GM18511 (cell line): ENCODE results near the gene ARID4B.
"Not testable (repeated sequence)": the region's sequence is repeated elsewhere in the genome, so short reads cannot be mapped to it uniquely, and the experiment has no call there.

Source experiments
- ATAC-seq: cut with Tn5 transposase; IDR thresholded peaks from one replicate; pipeline ENCODE4 v1.9.1; 2021; ENCODE audit warnings: mild to moderate bottlenecking, moderate library complexity; ENCODE audit not compliant: unreplicated experiment

ARID4B gene

DNA sequence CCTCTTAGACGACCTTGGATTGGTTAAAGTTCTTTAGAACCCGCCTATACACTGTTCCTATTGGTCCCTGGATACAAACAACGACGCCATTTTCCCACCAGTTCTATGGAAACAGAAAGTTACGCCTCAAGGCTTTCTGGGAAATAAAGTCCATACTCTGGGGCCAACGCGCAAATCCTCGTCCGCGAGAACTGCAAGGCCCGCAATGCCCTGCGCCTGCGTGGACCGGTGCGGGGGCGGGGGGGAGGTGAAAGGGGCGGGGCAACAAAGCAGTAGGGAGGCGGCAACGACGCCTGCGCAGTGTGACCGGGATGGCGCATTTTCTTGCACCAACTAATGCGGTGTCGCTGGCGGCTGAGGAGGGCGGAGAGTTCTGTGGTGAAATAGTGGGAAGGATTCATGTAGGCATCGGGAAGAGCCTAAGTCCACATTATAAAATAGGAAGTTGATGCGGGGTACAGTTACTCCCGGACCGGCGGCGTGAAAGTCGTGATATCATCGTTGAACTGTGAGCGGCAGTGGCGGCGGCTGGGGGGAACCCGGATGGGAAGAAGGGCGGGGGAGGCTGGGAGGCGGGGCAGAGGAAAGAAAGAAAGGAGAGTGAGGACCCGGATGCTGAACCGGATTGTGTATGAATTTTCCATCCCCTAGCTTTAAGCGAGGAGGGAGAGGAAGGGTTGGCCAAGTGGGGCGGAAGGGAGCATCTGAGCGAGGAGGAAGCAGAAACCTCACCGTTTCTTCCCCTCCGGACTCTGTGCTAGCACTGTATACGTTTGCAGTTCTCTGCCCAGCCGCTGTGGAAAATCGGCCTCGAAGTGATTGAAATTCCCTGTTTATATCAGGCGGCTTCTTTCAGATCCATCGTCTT lies 526 bp upstream of the ARID4B start, which contains the start of gene GGPS1:
TSS of gene GGPS1 (plus strand) at position 300 of the 868 bp plus-strand sequence. CDS start 6,695 bp downstream, outside the sequence.
- ATAC-seq, result peak; percentile 63

DNA sequence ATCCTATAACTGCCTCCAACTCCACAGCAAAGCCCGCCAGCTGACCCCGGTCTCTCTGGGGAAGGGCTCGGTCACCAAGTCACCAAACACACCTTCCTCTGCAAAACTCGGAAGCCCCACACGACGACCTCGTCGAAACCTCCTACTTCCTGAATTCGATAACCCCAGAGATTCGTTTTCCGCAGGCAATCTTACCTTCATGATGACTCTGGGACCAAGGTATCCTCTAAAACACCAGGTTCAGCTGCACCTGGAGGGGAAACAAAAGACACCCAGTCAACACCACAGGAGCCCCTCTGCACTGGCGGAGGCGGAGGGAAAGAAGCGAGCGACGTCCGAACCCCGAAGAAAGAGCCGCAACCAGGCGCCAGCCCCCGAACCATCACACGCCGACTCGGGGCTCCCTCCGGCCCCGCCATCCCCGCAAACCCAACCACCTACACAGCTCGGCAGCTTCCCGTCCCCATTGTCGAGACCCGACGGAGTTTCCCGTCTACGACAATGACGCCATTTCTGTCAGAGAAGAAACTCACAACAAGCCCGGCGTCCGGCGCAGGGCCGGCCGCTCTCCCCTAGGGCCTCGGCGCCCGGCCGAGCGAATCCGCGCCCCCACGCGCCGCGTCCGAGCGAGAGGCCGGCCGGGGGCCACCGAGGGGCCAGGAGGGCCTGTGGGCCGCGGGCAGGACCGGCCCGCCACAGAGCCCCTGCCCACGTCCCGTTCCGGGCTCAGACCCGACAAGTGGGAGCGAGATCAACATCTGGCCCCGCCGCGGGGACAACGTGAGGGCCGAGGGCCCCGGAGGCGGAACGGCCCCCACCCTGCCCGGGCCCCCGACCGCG lies 1.0 kb downstream of the ARID4B start:
- ATAC-seq, result peak; percentile 24

- no peak for ATAC-seq
Observed at GRCh38 chr1:235325854-235326253, 2.1 kb downstream of the ARID4B start.

DNA sequence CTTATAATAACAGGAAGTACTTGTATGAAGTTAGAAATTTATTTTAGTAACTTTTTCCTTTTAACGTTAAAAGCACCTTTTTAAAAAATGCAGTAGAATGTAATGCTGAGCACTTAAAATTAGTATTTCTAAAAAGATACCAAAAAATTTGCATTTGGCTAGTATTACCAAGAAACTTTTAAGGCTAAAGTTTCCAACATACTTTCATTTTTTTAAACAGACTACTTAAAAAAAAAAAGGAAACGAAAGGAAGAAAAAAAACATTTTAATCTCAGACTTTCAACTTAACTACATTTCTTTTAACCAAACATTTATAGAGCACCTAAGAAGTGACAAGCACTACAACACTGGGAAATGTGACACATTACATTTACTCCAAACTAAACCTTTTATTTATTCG lies 2.8 kb downstream of the ARID4B start:
- ATAC-seq, result no peak

- no peak for ATAC-seq
Observed at GRCh38 chr1:235324296-235324695, 3.7 kb downstream of the ARID4B start.

DNA sequence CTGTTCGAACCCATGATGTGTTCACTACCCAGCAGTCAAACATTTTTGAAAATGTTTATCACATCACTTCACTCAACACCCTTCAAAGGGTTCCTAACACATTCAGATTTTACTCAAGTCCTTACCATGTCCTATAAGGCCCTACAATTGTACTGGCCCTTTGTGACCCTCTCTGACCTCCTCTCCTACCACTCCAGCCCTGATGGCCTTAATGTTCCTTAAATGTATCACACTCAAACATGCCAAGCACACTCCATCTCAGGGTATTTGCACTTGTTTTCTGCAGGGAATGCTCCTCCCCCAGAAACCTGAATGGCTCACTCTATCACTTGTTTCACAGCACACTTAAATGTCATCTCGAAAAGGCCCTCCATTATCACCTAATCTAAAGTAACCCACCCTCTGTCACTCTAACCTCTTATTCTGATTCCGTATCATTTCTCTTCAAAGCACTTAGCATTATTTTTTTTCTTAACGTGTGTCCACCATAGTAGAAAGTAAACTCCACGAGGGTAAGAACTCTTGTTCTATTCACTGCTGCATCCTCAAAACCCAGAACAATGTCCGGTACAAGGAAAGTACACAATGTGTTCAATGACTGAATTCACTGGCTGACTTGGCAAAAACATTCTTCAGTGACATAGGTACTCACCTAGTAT lies 7.3 kb downstream of the ARID4B start:
- ATAC-seq, result no peak

DNA sequence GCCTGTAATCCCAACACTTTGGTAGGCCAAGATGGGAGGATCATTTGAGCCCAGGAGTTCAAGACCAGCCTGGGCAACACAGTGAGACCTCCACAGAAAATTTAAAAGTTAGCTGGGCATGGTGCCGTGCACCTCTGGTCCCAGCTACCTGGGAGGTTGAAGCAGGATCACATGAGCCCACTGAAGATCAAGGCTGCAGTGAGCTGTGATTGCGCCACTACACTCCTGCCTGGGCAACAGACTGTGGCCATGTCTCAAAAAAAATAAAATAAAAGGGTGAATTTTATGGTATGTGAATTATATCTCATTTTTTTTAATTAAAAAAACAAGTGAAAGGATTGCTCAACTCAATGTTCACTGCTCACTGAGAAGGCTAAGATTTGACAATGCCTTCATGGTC lies 8.7 kb downstream of the ARID4B start:
- ATAC-seq, result no peak

DNA sequence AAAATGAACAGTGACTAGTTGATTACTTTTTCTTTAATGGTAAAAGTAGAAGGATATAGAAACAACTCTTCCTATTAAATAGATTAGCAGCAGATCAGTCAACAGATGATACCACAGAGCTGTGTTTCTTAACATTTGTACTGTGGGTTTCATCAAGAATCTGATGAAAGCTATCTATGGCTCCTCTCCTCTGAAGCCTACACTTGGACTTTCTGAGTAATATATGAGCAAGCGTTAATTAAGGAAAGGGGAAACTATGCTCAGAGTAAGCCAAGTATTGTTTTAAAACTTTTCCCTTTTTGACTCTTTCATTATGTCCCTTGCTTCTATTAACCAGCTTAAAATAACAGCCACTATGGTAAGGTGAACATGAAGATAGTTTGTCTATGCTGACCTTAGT lies 10.8 kb downstream of the ARID4B start:
- ATAC-seq, result no peak

DNA sequence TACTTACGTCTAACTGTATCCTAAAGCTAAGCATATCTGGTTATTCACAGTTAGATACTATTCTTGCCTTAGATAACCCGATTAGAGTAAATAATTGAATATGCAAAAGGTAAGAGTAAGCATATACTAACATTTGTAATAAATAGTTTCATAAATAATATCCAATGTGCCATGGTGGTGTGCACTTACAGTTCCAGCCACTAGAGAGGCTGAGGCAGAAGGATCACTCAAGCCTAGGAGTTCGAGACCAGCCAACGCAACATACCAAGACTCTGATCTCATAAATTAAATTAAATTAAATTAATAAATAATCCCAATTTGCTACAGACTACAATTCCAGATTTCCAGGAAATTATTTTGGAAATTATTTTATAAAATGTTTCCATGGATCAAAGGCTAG lies 12.2 kb downstream of the ARID4B start:
- ATAC-seq, result no peak

- ATAC-seq, result no peak
Observed at GRCh38 chr1:235315173-235315572, 12.8 kb downstream of the ARID4B start.

- no peak for ATAC-seq
Observed at GRCh38 chr1:235313931-235314678, 13.9 kb downstream of the ARID4B start.

GRCh38 chr1:235313262-235313661 lies 14.7 kb downstream of the ARID4B start:
- ATAC-seq, result no peak

DNA sequence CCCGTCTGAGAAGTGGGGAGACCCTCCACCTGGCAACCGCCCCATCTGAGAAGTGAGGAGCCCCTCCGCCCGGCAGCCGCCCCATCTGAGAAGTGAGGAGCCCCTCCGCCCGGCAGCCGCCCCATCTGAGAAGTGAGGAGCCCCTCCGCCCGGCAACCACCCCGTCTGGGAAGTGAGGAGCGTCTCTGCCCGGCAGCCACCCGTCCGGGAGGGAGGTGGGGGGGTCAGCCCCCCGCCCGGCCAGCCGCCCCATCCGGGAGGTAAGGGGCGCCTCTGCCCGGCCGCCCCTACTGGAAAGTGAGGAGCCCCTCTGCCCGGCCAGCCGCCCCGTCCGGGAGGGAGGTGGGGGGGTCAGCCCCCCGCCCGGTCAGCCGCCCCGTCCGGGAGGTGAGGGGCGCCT lies 18.8 kb downstream of the ARID4B start:
- not testable (repeated sequence) for ATAC-seq

DNA sequence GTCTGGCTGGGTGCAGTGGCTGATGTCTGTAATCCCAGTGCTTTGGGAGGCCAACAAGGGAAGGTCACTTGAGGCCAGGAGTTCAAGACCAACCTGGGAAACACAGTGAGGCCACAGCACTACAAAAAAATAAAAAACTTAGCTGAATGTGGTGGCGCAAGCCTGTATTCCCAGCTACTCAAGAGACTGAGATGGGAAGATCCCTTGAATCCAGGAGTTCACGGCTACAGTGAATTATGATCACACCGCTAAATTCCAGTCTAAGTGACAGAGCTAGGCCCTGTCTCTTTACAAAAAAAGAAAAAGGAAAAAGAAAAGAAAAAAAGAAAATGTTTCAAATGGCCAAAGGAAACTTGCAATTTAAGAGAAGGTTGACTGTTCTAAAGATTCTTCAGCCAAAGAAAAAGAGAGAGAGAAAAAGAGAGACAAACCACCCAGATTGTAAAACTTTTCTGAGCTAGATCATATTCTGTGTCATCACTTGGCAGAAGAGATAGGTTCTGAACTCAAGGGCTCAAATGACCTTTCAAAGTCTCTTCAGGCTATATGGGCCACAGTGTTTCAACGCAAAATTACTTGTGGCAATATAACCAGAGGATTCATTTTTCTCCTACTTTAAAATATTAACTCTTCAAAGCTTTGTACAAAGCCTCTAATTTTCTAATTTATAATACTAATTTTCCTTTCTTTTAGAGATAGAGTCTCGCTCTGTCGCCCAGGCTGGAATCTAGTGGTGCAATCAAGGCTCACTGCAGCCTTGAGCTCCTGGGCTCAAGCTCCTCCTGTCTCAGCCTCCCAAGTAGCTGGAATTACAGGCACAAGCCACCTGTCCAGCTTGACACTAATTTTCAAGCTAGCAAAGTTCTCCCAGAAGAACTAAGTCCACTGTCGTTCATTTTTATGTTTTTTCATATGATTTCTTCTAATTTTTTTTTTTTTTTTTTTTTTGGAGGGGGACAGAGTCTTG lies 20.5 kb downstream of the ARID4B start:
- ATAC-seq, result no peak

- ATAC-seq, result no peak
Observed at GRCh38 chr1:235304549-235305451, 23.2 kb downstream of the ARID4B start.

DNA sequence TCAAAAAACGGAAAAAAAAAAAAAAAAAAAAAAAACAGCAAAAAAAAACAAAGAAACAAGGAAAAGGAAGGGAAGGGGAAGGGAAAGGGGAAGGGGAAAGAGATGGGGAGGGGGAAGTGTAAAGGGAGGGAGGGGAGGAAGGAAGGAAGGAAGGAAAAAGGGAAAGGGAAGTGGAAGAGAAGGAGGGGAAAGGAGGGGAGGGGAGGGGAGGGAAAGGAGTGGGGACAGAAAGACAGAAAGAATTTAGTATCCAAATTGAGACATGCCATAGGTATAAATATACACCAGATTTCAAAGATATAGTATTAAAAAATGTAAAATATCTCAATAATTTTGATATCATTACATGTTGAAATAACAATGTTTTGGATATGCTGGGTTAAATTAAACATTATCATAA lies 25.8 kb downstream of the ARID4B start:
- no peak for ATAC-seq

DNA sequence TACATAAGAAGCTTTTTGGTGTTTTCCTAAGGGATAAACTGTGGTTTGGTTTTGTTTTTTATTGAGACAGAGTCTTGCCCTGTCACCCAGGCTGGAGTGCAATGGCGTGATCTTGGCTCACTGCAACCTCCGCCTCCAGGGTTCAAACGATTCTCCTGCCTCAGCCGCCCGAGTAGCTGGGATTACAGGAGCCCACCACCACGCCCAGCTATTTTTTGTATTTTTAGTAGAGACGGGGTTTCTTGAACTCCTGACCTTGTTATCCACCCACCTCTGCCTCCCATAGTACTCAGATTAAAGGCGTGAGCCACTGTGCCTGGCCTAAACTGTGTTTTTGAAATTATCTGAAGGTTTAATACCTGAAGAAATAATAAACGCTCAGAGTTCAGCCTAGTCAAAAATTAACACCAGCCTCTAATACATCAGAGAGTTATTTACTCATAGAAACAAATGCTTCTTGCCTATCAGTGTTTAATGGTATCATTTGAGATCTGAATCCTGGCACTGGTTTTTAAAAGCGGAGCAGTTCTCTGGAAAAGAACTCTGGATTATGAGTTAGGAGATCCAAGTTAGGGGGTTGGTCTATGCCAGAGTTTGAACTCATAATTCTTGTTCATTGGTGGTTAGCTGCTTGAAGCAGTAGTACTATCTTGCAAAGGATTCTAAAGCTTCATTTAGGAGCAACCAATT lies 28.7 kb downstream of the ARID4B start:
- ATAC-seq, result no peak

- no peak for ATAC-seq
Observed at GRCh38 chr1:235298758-235299157, 29.2 kb downstream of the ARID4B start.
